Activated T-helper 9 cell treated with anti-CD3 and anti-CD28 coated beads, Interleukin-2, amount 50 U/mL, for 16 hours (primary cell): ENCODE results near the gene SRF.
"Not testable (repeated sequence)": the region's sequence is repeated elsewhere in the genome, so short reads cannot be mapped to it uniquely, and the experiment has no call there.

Experiments
- DNase-seq: peaks from one replicate; pipeline ENCODE4 v3.0.0-alpha.2; 2020; ENCODE audit warnings: low read depth

The SRF gene

DNA sequence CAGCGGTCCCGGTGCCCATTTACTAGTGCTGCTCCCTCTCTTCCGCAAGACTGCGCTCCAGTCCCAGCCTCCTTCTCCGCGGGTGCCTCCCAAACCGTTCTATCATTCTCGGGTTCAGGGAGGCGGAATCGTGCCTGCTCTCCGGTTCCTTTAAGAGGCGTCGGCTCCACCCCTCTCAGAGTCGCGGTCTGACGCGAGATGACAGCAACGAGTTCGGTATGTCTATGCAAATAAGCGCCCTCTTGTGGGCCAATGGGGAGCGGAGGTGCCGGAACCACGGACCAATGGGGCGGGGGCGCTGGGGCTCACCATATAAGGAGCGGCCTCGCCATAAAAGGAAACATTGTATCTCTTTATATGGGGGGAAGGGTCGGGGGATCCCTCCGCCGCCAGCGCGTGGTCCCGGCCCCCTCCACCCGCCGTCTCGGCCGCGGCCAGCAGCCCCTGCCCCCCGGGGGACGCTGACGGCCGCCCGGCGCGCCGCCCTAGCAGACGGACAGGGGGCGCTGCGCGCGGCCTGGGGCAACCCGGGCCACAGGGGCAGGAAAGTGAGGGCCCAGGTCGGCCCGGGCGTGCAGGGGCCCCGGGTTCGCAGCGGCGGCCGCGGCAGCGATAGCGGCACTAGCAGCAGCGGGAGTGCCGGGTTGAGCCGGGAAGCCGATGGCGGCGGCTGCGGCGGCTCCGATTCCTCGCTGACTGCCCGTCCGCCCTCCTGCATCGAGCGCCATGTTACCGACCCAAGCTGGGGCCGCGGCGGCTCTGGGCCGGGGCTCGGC lies at the start of gene SRF:
SRF (plus strand) TSS at position 339 of the 776 bp plus-strand sequence; CDS start at position 727, 388 bp downstream.
- peak; percentile 97 for DNase-seq

DNA sequence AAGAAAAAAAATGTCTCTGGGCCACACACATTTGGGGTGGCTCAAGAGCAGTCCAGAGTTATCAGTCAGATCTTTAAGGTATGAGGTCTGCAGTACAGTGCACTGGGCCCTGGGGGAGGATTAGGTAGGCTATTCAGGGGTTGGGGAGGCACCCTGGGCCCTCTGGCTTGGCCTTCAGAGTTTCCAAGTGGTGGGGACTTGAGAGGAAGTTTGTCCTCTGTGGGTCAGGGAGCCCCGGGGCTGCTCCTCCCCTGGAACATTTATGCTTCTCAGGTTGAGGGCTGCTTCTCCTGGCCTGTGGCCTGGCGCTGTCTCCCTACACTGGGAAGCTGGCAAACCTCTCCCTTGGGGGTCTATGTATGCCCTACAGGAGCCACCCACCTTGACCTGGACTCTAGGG lies 48.9 kb upstream of the SRF start:
- no peak for DNase-seq

- no peak for DNase-seq
Measured at GRCh38 chr6:43123461-43124314, 47.4 kb upstream of the SRF start.

GRCh38 chr6:43124481-43124880 lies 46.6 kb upstream of the SRF start:
- no peak for DNase-seq

GRCh38 chr6:43125119-43125518 lies 46.0 kb upstream of the SRF start:
- DNase-seq: no peak

DNA sequence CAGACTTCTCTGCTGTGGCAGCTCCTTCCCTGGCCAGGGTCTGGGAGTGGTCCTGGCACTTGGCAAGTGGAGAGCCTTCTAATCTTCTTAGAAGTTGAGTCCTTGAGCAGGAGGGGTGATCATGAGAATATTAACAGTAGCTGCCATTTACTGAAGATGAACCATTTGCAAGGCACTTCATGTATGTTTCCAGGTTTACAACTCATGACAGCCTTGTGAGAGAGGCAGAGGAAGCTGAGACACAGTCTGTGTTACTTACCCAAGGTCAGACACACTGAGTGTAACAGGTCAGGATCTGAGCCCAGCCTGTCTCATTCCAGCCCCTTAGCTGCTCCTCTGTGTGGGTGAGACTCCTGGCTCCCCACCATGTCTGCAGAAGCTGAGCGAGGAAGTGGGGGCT lies 45.5 kb upstream of the SRF start:
- no peak for DNase-seq

DNA sequence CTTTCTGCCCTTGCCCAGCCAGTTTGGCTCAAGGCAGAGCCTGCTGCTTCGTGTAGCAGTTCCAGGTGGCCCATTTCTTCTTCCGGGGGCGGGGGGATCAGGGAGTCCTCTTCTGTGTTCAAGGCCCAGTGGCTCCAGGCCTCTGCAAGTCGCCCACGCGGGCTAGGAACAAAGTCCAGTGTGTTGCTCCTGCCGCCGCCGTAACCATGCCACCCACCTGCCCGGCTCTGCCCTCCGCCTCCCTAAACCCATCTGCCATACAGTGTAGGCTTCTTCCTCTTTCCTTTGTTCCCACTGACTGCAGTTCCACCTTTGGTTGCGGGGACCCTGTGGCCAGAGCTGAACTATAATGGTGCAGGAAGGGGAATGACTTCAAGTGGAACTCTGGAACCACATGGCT lies 43.9 kb upstream of the SRF start:
- DNase-seq: no peak

DNA sequence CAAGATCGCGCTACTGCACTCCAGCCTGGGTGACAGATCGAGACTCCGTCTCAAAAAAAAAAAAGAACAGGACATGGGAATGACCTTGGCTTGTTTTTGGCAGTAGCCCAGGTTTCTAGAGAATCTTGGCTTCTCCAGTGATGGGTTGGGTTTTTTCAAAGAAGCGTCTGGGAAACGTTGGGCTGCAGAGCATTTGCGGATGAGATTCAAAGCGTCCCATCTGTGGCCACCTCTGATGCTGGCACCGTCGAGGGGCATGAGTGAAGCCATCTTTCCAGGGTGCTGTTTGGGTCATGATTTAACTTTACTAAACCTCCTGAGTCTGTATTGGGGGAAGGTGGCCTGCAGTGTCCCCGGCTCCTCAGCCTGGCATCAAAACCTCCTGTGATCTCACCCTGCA lies 43.2 kb upstream of the SRF start:
- DNase-seq: no peak

- no peak for DNase-seq
Measured at GRCh38 chr6:43128926-43129325, 42.1 kb upstream of the SRF start.

DNA sequence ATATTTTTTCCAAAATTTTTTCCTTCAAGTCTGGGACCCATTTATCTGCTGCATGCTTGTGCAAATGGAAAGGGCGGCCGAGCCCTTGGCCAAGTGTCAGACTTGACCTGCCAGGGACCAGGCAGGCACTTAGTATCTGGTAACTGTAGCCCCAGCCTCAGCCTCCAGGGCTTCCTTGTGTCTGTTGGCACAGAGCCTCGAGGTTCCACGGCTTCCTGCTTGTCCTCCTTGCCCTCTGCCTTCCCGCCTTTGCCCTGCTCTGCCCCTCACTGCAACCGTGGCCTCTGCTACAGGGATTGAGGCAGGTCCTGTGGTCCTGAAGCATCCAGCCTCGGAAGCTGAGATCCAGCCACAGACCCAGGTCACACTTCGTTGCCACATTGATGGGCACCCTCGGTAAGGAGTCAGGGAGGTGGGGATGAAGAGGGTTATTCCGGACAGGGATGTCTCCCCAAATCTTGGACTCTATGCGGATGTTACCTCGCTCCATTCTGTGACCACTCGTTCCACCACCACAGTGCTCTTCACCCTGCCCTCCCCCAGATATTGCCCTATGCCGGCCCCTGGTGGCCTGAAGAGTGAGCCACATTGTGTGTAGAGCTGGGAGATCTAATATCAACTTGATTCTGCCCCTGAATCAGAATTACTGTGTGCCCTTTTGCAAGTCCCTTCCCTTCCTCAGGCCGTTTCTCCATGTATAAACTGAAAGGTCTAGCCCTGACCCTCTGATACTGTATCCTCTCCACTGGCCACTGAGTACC lies 41.5 kb upstream of the SRF start:
- no peak for DNase-seq

DNA sequence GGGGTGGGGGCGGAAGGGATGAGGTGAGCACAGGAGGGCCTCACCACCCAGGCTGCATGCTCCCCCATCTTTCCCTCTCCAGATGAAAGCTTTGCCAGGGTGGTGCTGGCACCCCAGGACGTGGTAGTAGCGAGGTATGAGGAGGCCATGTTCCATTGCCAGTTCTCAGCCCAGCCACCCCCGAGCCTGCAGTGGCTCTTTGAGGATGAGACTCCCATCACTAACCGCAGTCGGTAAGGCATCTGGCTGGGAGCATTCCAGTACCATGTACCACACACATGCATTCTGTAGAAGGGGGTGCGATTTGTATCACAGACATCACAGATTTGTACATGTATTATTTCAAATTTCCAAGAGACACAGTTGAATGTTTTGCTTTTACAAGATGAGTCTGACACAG lies 40.6 kb upstream of the SRF start:
- no peak for DNase-seq

GRCh38 chr6:43131379-43131778 lies 39.7 kb upstream of the SRF start:
- not testable (repeated sequence) for DNase-seq

DNA sequence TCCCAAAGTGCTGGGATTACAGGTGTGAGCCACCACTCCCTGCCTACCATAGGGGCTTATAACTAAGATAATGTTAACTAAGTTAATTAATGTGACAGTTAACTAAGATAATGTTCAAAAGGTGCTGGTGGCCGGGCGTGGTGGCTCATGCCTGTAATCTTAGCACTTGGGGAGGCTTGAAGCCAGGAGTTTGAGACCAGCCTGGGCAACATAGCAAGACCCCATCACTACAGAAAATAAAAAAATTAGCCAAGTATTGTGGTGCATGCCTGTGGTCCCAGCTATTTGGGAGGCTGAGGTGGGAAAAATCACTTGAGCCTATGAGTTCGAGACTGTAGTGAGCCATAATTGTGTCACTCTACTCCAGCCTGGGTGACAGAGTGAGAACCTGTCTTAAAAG lies 32.8 kb upstream of the SRF start:
- DNase-seq: no peak

DNA sequence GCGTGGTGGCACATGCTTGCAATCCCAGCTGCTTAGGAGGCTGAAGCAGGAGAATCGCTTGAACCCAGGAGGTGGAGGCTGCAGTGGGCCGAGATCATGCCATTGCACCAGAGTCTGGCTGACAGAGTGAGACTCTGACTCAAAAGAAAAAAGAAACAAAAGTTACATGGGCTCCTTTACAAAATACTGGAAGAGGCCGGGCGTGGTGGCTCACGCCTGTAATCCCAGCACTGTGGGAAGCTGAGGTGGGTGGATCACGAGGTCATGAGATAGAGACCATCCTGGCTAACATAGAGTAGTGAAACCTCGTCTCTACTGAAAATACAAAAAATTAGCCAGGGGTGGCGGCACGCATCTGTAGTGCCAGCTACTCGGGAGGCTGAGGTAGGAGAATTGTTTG lies 31.1 kb upstream of the SRF start:
- not testable (repeated sequence) for DNase-seq

GRCh38 chr6:43141644-43142043 lies 29.4 kb upstream of the SRF start:
- no peak for DNase-seq

GRCh38 chr6:43142101-43142500 lies 29.0 kb upstream of the SRF start:
- DNase-seq: no peak

DNA sequence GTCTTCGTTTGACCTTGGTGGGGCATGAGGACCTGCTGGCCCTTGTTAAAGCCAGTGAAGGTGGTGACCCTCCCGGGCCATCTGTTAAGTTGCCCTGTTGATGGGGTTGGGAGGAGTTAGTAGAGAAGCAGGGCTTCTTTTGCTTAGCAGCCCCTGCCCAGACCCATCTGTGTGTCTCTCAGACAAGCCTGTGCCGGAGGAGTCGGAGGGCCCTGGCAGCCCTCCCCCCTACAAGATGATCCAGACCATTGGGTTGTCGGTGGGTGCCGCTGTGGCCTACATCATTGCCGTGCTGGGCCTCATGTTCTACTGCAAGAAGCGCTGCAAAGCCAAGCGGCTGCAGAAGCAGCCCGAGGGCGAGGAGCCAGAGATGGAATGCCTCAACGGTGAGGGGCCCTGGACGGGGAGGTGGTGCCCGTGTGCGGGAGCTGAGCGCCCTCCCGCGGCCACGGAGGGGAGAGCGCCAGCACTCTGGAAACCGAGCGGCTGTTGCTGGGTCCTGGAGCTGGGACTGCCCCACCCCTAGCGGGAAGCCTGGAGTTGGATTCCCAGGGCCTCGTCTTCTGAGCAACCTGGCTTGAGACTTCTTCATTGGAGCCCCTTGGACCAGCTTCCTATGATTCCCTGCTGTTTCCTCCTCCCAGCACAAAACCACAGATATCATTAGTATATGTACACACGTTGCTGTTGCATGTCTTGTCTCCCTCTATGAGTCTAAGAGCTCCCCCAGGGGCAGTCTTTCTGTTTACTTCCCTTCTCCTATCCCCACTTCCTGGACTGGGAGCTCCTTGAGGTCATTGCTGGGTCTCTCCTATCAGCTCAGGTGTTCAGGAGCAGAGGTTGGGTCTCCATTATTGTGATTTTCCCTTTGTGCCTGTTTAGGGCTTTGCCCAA lies 27.6 kb upstream of the SRF start:
- peak; percentile 64 for DNase-seq

DNA sequence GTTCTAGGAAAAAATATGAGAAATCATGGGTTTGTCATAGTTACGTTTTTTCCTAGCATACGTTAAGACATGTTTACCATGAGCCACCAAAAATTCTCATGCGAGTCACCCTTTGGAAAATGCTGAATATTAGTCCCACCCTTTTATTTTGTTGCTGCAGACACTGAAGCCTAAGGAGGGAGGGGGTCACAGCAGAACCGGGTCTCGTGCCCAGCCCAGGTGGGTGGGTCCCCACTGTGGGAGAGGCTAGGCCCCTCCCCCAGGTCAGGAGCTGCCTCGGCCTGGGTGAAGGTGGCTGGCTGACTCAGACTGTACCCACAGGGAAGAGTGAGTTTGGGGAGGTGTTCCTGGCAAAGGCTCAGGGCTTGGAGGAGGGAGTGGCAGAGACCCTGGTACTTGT lies 26.2 kb upstream of the SRF start:
- DNase-seq: no peak

DNA sequence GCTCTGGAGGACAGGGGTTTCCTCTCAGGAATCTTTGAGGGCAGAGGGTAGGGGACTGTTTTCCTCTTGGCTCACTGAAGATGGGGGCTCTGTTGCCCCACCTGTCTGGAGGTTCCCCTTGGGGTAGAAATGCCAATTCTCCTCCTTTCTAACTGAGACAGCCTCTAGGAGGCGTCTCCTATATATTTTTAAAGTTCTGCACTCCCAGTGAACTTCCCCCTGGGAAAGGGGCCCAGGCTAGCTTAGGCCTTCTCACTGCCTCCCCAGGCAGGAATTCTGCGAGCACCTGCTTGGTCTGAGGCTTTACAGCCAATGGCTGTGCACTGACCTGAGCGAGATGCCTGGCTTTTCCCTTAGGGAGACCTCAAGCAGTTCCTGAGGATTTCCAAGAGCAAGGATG lies 24.8 kb upstream of the SRF start:
- no peak for DNase-seq

DNA sequence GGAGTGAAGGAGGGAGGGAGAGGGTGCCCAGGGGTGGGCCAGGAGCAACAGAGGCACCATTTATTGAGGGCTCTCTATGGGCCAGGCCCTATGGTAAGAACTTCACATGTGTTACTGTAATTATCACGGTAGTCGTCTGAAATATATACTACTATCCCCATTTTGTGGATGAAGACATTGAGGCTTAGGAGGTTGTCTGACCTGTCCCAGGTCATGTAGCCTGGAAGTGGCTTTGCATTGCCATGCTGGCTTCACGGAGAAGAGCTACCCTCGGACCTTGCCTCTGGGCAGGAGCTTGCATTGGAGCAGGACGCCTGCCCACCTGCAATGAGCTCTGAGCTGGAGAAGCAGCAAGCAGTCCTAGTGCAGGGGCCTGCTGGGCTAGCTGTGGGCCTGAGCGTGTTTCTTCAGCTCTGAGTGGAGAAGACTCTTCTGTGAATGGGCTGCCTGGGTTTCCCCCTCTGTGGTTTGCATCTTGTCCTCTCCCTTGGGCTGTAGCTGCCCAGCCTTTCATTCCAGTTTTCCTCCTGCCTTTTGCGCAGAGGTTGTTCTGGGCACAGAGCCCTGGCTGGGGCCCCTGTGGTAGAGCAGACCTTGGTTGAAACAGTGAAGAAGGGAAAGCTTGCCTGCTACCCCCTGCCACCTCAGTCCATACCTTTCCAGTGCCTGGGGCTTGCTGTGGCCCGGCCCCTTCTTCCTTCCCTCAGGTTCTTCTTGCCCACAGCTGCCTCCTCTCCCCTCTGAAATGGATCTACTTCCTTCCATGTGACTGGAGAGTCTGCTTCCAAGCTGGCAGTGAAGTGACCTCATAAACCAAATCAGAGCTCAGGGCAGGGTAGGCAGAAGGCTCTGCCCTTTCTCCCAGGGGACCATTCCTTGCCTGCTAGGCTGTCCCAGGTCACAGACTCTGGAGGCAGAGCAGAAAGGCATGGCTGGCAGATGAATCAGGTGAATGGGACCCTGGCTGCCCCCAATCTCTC lies 24.1 kb upstream of the SRF start:
- no peak for DNase-seq
